Measurements from ENCODE around the gene C4BPA. TPM values are rescaled to one million over a fixed set of nuclear protein-coding genes. Genes with fewer than 3 reads are reported as not detected.

Gene C4BPA
- total and polyA plus RNA-seq, 2 of the 4 experiments (the other 2 are of a cell fraction): not detected

- Histone ChIP-seq H2AK5ac (ENCODE audit: low read depth, low read length) (no peak overlapping the region), H2BK5ac (ENCODE audit: low read depth, low read length, poor library complexity, severe bottlenecking) (no peak overlapping the region), H3K4me3 (ENCODE audit: insufficient read depth, low read depth, low read length) (no peak overlapping the region), H3K79me1 (ENCODE audit: low read depth in 1 of 2, low read length in 2 of 2) (no peaks in the 10 kb centered on the region), H2AFZ (replicated peaks; ENCODE audit: low read length, poor library complexity) (no peak overlapping the region), H3K9me1 (ENCODE audit: insufficient read depth, low read length) (no peaks in the 10 kb centered on the region), H2BK15ac (ENCODE audit: low read depth, low read length) (no peak overlapping the region), H2BK20ac (ENCODE audit: low read depth, low read length) (no peak overlapping the region), H3K18ac (ENCODE audit: low read depth, low read length) (no peak overlapping the region), H3K9me3 (ENCODE audit: control insufficient read depth, insufficient read depth, low read length) (no peaks in the 10 kb centered on the region), H3K56ac (ENCODE audit: extremely low read depth, insufficient read depth, low read length) (no peak overlapping the region), H4K5ac (ENCODE audit: low read depth, low read length) (no peak overlapping the region), H3K36me3 (ENCODE audit: control insufficient read depth, insufficient read depth, low read length) (no peaks in the 10 kb centered on the region), H2BK120ac (ENCODE audit: low read depth, low read length) (no peak overlapping the region), H3K9ac (ENCODE audit: low read depth, low read length) (no peak overlapping the region), H2AK9ac (replicated peaks; ENCODE audit: low read depth, low read length, poor library complexity) (no peak overlapping the region), H3K14ac (replicated peaks; ENCODE audit: low read depth, low read length) (no peak overlapping the region), H4K20me1 (ENCODE audit: insufficient read depth, low read length) (no peaks in the 10 kb centered on the region), H3K27ac (ENCODE audit: insufficient read depth, low read length) (no peak overlapping the region), H3K23ac (ENCODE audit: low read depth, low read length) (no peak overlapping the region), H3K4ac (ENCODE audit: low read depth, low read length) (no peak overlapping the region), H4K8ac (ENCODE audit: low read depth in 2 of 2, low read length in 2 of 2) (no peak overlapping the region), H3K27me3 (ENCODE audit: control insufficient read depth, insufficient read depth, low read length) (no peaks in the 10 kb centered on the region), H3K4me1 (ENCODE audit: control insufficient read depth, insufficient read depth, low read length) (no peaks in the 10 kb centered on the region), H3K4me2 (ENCODE audit: low read depth, low read length) (no peak overlapping the region), H4K91ac (ENCODE audit: insufficient read depth, low read depth, low read length) (no peak overlapping the region)
- dilution Hi-C loops (cut with HindIII; ENCODE audit: low sequenced_read_pairs, unreplicated experiment): no loop called here
- no peak for DNase-seq
- intact Hi-C loops (cut with micrococcal nuclease): loop anchor here (5.0 kb wide), 1 partner anchor 225 kb away; no protein-coding TSS in a partner anchor
- no peak for TF ChIP-seq CEBPB (IDR thresholded peaks at IDR 0.05; ENCODE audit: low read depth, low read length)
- TF ChIP-seq BHLHE40 (IDR thresholded peaks at IDR 0.05; ENCODE audit: low read depth, low read length): no peak
- TF ChIP-seq RAD21 (IDR thresholded peaks at IDR 0.05; ENCODE audit: low read length): peak; percentile 13; the same call in 1 of the 2 replicates
- 0 out of 2 replicates have a peak, but pooled peaks have one; percentile 13 for TF ChIP-seq CTCF (conservative IDR thresholded peaks at IDR 0.05; ENCODE audit: low read depth, low read length)
- TF ChIP-seq MXI1 (IDR thresholded peaks at IDR 0.05; ENCODE audit: borderline replicate concordance, low read depth, low read length): no peak
- no peak for ATAC-seq (ENCODE audit: low read depth)
- in situ Hi-C loops (cut with MboI; ENCODE audit: low sequenced_read_pairs): no loop called here
- ChIA-PET POLR2A (ENCODE audit: unreplicated experiment) (no interaction called here), CTCF (no interaction called here)
- BruUV-seq (replicated peaks): no TSS peak
Measured at GRCh38 chr1:207181847-207182246, 77.8 kb downstream of the C4BPA start.

Measured in IMR-90 (cell line).